ENCODE data around the gene RBM3.
A peak's percentile ranks its signal among the peaks of the same experiment; 100 is the strongest.
"Not testable (repeated sequence)": the region's sequence is repeated elsewhere in the genome, so short reads cannot be mapped to it uniquely, and the experiment has no call there.

The RBM3 gene

GRCh38 chrX:48574270-48575266 is at the start of gene RBM3:
TSS of gene RBM3 (plus strand) at chrX:48574484. CDS start at chrX:48575181, 697 bp downstream.
- TF ChIP-seq CTCF (conservative IDR thresholded peaks at IDR 0.05; ENCODE audit: control insufficient read depth, insufficient read depth, low read depth, low read length), result peak; percentile 25
- H3K4me3 ChIP-seq (ENCODE audit: control insufficient read depth, low read depth, low read length), result peak within 1 kb of the TSS; percentile 74
- DNase-seq (ENCODE audit: low read depth), result peak; percentile 90

GRCh38 chrX:48525853-48526252 is 48.4 kb upstream of the RBM3 start:
- DNase-seq (ENCODE audit: low read depth), result peak; percentile 32

GRCh38 chrX:48530736-48531135 is 43.5 kb upstream of the RBM3 start:
- no peak overlapping the region for H3K4me3 ChIP-seq (ENCODE audit: control insufficient read depth, low read depth, low read length)
- TF ChIP-seq CTCF (conservative IDR thresholded peaks at IDR 0.05; ENCODE audit: control insufficient read depth, insufficient read depth, low read depth, low read length), result no peak
- DNase-seq (ENCODE audit: low read depth), result peak; percentile 43

More at GRCh38 chrX:48525853-48526252, 48.4 kb upstream of the RBM3 start:
- not testable (repeated sequence) for H3K4me3 ChIP-seq (ENCODE audit: control insufficient read depth, low read depth, low read length)

- peak; percentile 91 for DNase-seq (ENCODE audit: low read depth)
- TF ChIP-seq CTCF (conservative IDR thresholded peaks at IDR 0.05; ENCODE audit: control insufficient read depth, insufficient read depth, low read depth, low read length), result no peak
- no peak overlapping the region for H3K4me3 ChIP-seq (ENCODE audit: control insufficient read depth, low read depth, low read length)
Measured at GRCh38 chrX:48531358-48531959, 42.8 kb upstream of the RBM3 start.

- H3K4me3 ChIP-seq (ENCODE audit: control insufficient read depth, low read depth, low read length), result no peak overlapping the region
- TF ChIP-seq CTCF (conservative IDR thresholded peaks at IDR 0.05; ENCODE audit: control insufficient read depth, insufficient read depth, low read depth, low read length), result no peak
- DNase-seq (ENCODE audit: low read depth), result peak; percentile 30
Measured at GRCh38 chrX:48532161-48532560, 42.1 kb upstream of the RBM3 start.

GRCh38 chrX:48533165-48533564 is 41.1 kb upstream of the RBM3 start:
- no peak overlapping the region for H3K4me3 ChIP-seq (ENCODE audit: control insufficient read depth, low read depth, low read length)
- TF ChIP-seq CTCF (conservative IDR thresholded peaks at IDR 0.05; ENCODE audit: control insufficient read depth, insufficient read depth, low read depth, low read length), result no peak
- peak; percentile 35 for DNase-seq (ENCODE audit: low read depth)
